ENCODE measurements around the gene BBS9.

Gene BBS9

DNA sequence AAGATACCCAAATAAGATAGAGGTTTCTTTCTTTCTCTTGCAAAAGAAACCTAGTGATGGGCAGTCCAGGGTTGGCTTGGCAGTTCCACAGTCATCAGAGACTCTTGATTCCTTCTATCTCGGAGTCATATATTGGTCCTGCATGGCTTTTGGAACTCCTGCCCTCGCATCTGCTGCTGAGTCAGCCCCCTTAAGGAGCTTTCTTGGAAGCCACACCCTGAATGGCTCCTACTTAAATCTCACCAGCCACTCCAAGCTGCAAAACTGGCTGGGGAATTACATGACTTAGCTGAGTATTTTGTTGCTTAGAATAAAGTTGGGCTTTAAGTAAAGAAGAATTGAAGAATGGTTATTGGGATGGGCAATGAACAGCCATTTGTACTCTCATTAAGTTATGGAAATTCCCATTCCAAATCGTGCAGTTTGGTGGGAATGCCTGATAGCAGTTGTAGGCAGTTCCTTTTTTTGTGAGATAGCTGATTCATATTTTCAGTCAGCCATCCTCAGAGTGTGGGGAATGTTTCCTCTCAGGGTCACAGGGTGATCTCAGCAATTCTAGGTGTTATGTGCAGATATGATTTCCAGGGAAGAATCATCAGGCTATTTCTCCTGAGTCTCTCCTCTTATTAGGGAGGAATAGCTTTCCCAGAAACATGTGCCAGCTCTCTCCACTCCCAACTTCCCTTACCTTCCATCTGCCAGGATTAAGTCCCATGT, 209.9 kb downstream of the BBS9 start:
- Histone ChIP-seq H3K9ac (ENCODE audit: low read length) (no peak overlapping the region), H2AFZ (ENCODE audit: low read depth, low read length, severe bottlenecking) (no peak overlapping the region), H3K79me2 (ENCODE audit: insufficient read depth, low read length) (no peaks in the 10 kb centered on the region), H3K9me2 (replicated peaks; ENCODE audit: insufficient read depth, low read length) (no peaks in the 10 kb centered on the region), H3K36me3 (ENCODE audit: low read length) (no peaks in the 10 kb centered on the region), H3K9me3 (ENCODE audit: insufficient read depth, low read length) (no peaks in the 10 kb centered on the region), H3K27ac (ENCODE audit: low read depth, low read length) (no peak overlapping the region), H3F3A (ENCODE audit: insufficient read depth) (no peaks in the 10 kb centered on the region), H4K20me1 (ENCODE audit: low read depth, low read length) (no peaks in the 10 kb centered on the region), H3K27me3 (ENCODE audit: low read length) (no peaks in the 10 kb centered on the region), H3K4me3 (ENCODE audit: insufficient read depth, low read length, poor library complexity, severe bottlenecking) (no peak overlapping the region), H3K4me2 (ENCODE audit: low read depth, low read length, poor library complexity, severe bottlenecking) (no peak overlapping the region)
- TF ChIP-seq, protein P1, sequence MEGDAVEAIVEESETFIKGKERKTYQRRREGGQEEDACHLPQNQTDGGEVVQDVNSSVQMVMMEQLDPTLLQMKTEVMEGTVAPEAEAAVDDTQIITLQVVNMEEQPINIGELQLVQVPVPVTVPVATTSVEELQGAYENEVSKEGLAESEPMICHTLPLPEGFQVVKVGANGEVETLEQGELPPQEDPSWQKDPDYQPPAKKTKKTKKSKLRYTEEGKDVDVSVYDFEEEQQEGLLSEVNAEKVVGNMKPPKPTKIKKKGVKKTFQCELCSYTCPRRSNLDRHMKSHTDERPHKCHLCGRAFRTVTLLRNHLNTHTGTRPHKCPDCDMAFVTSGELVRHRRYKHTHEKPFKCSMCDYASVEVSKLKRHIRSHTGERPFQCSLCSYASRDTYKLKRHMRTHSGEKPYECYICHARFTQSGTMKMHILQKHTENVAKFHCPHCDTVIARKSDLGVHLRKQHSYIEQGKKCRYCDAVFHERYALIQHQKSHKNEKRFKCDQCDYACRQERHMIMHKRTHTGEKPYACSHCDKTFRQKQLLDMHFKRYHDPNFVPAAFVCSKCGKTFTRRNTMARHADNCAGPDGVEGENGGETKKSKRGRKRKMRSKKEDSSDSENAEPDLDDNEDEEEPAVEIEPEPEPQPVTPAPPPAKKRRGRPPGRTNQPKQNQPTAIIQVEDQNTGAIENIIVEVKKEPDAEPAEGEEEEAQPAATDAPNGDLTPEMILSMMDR (IDR thresholded peaks at IDR 0.05; ENCODE audit: insufficient read depth, low read length, poor library complexity, severe bottlenecking): no peak
- no peak for TF ChIP-seq EZH2phosphoT487 (conservative IDR thresholded peaks at IDR 0.05; ENCODE audit: low read length)

DNA sequence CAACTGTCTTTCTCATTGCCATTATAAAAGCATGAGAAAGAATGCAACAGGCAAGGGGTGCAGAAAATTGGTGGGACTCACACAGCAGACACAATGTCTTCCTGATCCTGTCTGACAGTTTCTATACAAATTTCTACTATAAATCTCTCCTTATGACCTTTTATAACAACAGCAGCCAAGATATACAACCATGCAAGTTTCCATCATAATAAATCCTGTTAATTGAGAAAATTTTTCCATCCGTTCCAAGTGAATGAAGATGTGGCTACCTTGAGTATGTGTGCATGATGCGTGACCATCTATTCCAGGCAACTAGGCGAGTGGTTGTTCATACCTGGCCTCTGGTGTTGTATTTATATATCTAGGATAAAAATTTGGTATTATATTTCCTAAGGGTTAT, 216.7 kb downstream of the BBS9 start:
- Histone ChIP-seq H3K27ac (ENCODE audit: low read depth, low read length) (no peak overlapping the region), H4K20me1 (ENCODE audit: low read depth, low read length) (no peaks in the 10 kb centered on the region), H3K4me2 (ENCODE audit: low read depth, low read length, poor library complexity, severe bottlenecking) (no peak overlapping the region), H3K9me3 (ENCODE audit: insufficient read depth, low read length) (no peaks in the 10 kb centered on the region), H3K9ac (ENCODE audit: low read length) (no peak overlapping the region), H3K79me2 (ENCODE audit: insufficient read depth, low read length) (no peaks in the 10 kb centered on the region), H3K36me3 (ENCODE audit: low read length) (no peaks in the 10 kb centered on the region), H3F3A (ENCODE audit: insufficient read depth) (no peaks in the 10 kb centered on the region), H3K4me3 (ENCODE audit: insufficient read depth, low read length, poor library complexity, severe bottlenecking) (no peak overlapping the region), H3K27me3 (ENCODE audit: low read length) (no peaks in the 10 kb centered on the region), H3K9me2 (replicated peaks; ENCODE audit: insufficient read depth, low read length) (no peaks in the 10 kb centered on the region), H2AFZ (ENCODE audit: low read depth, low read length, severe bottlenecking) (no peak overlapping the region)
- TF ChIP-seq, protein P1 (IDR thresholded peaks at IDR 0.05; ENCODE audit: insufficient read depth, low read length, poor library complexity, severe bottlenecking): no peak
- no peak for TF ChIP-seq EZH2phosphoT487 (conservative IDR thresholded peaks at IDR 0.05; ENCODE audit: low read length)

DNA sequence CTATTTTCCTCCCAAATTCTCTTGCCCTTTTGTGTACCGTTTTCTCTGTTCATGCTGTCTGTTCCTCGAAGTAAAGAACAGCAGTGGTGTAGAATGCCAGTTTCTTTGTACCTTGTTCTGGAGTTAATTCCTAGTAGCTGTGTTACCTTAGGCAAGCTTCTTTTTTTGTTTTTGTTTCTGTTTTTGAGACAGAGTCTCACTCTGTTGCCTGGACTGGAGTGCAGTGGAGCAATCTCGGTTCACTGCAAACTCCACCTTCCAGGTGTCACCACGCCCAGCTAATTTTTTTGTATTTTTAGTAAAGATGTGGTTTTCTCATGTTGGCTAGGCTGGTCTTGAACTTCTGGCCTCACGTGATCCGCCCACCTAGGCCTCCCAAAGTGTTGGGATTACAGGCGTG, 221.2 kb downstream of the BBS9 start:
- no peaks in the 10 kb centered on the region for H3K36me3 ChIP-seq (ENCODE audit: low read length)
- H3K4me2 ChIP-seq (ENCODE audit: low read depth, low read length, poor library complexity, severe bottlenecking): no peak overlapping the region
- no peaks in the 10 kb centered on the region for H3K79me2 ChIP-seq (ENCODE audit: insufficient read depth, low read length)
- no peaks in the 10 kb centered on the region for H3F3A ChIP-seq (ENCODE audit: insufficient read depth)
- no peak overlapping the region for H3K27ac ChIP-seq (ENCODE audit: low read depth, low read length)
- H3K4me3 ChIP-seq (ENCODE audit: insufficient read depth, low read length, poor library complexity, severe bottlenecking): no peak overlapping the region
- no peak overlapping the region for H3K9ac ChIP-seq (ENCODE audit: low read length)
- no peaks in the 10 kb centered on the region for H3K9me3 ChIP-seq (ENCODE audit: insufficient read depth, low read length)
- H3K27me3 ChIP-seq (ENCODE audit: low read length): no peaks in the 10 kb centered on the region
- H4K20me1 ChIP-seq (ENCODE audit: low read depth, low read length): no peaks in the 10 kb centered on the region
- no peaks in the 10 kb centered on the region for H3K9me2 ChIP-seq (replicated peaks; ENCODE audit: insufficient read depth, low read length)
- no peak for TF ChIP-seq EZH2phosphoT487 (conservative IDR thresholded peaks at IDR 0.05; ENCODE audit: low read length)
- TF ChIP-seq, protein P1 (IDR thresholded peaks at IDR 0.05; ENCODE audit: insufficient read depth, low read length, poor library complexity, severe bottlenecking): no peak
- no peak overlapping the region for H2AFZ ChIP-seq (ENCODE audit: low read depth, low read length, severe bottlenecking)

All from SU-DHL-6 (cell line).